ENCODE measurements around the gene MINDY2.

DNA sequence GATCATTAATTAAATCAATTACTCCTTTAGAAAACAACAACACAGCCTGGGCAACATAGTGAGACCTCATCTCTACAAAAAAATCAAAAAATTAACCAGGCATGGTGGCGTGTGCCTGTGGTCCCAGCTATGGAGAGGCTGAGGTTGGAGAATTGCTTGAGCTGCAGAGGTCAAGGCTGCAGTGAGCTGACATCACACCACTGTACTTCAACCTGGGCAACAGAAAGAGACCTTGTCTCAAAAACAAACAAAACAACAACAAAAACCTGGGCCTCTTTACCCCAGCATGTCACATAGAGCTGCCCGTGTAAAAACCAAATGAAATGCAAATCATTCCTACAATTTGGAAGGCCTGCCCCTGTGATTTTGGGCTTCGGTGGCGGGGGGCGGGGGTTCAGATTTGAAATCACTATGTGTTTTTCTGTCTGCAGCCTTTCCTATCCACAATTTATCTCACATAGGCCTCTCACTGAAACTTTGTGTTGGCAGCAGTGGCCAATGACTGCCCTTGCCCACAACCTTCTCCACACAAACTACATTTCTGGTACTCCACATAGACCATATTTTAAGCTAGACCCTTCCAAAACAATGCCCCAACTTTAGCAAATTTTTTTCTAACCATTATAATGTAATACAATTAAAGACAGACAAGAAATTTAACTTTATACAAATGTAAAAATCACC lies 28.1 kb upstream of the MINDY2 start:
- TF ChIP-seq RBM15 (IDR thresholded peaks at IDR 0.05; ENCODE audit: insufficient read depth, low read length) (no peak), MAFF (IDR thresholded peaks at IDR 0.05; ENCODE audit: low read length) (no peak), ZNF780A (CRISPR knock-in tag; IDR thresholded peaks at IDR 0.05) (no peak), FOS (IDR thresholded peaks at IDR 0.05; ENCODE audit: extremely low read depth, insufficient read length) (no peak), TARDBP (IDR thresholded peaks at IDR 0.05) (no peak), FIP1L1 (IDR thresholded peaks at IDR 0.05; ENCODE audit: low read depth, low read length, poor library complexity, severe bottlenecking) (no peak)
- TF ChIP-seq, protein P1, sequence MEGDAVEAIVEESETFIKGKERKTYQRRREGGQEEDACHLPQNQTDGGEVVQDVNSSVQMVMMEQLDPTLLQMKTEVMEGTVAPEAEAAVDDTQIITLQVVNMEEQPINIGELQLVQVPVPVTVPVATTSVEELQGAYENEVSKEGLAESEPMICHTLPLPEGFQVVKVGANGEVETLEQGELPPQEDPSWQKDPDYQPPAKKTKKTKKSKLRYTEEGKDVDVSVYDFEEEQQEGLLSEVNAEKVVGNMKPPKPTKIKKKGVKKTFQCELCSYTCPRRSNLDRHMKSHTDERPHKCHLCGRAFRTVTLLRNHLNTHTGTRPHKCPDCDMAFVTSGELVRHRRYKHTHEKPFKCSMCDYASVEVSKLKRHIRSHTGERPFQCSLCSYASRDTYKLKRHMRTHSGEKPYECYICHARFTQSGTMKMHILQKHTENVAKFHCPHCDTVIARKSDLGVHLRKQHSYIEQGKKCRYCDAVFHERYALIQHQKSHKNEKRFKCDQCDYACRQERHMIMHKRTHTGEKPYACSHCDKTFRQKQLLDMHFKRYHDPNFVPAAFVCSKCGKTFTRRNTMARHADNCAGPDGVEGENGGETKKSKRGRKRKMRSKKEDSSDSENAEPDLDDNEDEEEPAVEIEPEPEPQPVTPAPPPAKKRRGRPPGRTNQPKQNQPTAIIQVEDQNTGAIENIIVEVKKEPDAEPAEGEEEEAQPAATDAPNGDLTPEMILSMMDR (IDR thresholded peaks at IDR 0.05 in 2 of 3, conservative IDR thresholded peaks at IDR 0.05 in 1 of 3; ENCODE audit: insufficient read depth in 2 of 3, low read depth in 1 of 3, low read length in 3 of 3): no peak

All from K562 (cell line).